ENCODE data around the gene EFNB3. TPM values are rescaled to one million over a fixed set of nuclear protein-coding genes. Genes with fewer than 3 reads are reported as not detected.

EFNB3 gene
- total RNA-seq, 4 donors from 2014 or later: 5.4 to 8.5 (median 7.6) TPM

- no peak overlapping the region for H3K4me3 ChIP-seq (ENCODE audit: low read depth, poor library complexity, severe bottlenecking)
- intact Hi-C loops (cut with DNase I; ENCODE audit: low total_unique reads): no loop called here
- DNase-seq (ENCODE audit: low spot score in 2 of 2): no peak
- TF ChIP-seq CTCF (IDR thresholded peaks at IDR 0.05) (no peak), POLR2A (IDR thresholded peaks at IDR 0.05) (no peak)
- WGBS, 2 donors: 77 to 78% methylated on average over 5 of the region's 5 CpGs
Measured at GRCh38 chr17:7737601-7738000, 32.6 kb downstream of the EFNB3 start.

GRCh38 chr17:7739746-7740145, 34.7 kb downstream of the EFNB3 start:
- H3K4me3 ChIP-seq (ENCODE audit: low read depth, poor library complexity, severe bottlenecking): no peak overlapping the region
- WGBS, 2 donors: 37 to 40% methylated on average over 14 of the region's 14 CpGs
- no peak for DNase-seq (ENCODE audit: low spot score in 2 of 2)
- no peak for TF ChIP-seq CTCF (IDR thresholded peaks at IDR 0.05)
- no peak for TF ChIP-seq POLR2A (IDR thresholded peaks at IDR 0.05)
- intact Hi-C loops (cut with DNase I; ENCODE audit: low total_unique reads): loop anchor here (5.0 to 10.0 kb wide), 2 partner anchors 75 to 253 kb away; no protein-coding TSS in a partner anchor

- intact Hi-C loops (cut with DNase I; ENCODE audit: low total_unique reads): loop anchor here (5.0 to 10.0 kb wide), 2 partner anchors 74 to 252 kb away; no protein-coding TSS in a partner anchor
- 63 to 71% methylated on average over 42 of the region's 42 CpGs for WGBS, 2 donors
- no peak overlapping the region for H3K4me3 ChIP-seq (ENCODE audit: low read depth, poor library complexity, severe bottlenecking)
- TF ChIP-seq POLR2A (IDR thresholded peaks at IDR 0.05): no peak
- TF ChIP-seq CTCF (IDR thresholded peaks at IDR 0.05): no peak
- DNase-seq (ENCODE audit: low spot score in 2 of 2): no peak
Measured at GRCh38 chr17:7740481-7741001, 35.5 kb downstream of the EFNB3 start.

GRCh38 chr17:7742729-7743128, 37.7 kb downstream of the EFNB3 start:
- intact Hi-C loops (cut with DNase I; ENCODE audit: low total_unique reads): loop anchor here (5.0 to 10.0 kb wide), 2 partner anchors 72 to 250 kb away; no protein-coding TSS in a partner anchor
- no peak for DNase-seq (ENCODE audit: low spot score in 2 of 2)
- no peak for TF ChIP-seq CTCF (IDR thresholded peaks at IDR 0.05)
- TF ChIP-seq POLR2A (IDR thresholded peaks at IDR 0.05): no peak
- no peak overlapping the region for H3K4me3 ChIP-seq (ENCODE audit: low read depth, poor library complexity, severe bottlenecking)
- 74 to 83% methylated on average over 10 of the region's 10 CpGs for WGBS, 2 donors

DNA sequence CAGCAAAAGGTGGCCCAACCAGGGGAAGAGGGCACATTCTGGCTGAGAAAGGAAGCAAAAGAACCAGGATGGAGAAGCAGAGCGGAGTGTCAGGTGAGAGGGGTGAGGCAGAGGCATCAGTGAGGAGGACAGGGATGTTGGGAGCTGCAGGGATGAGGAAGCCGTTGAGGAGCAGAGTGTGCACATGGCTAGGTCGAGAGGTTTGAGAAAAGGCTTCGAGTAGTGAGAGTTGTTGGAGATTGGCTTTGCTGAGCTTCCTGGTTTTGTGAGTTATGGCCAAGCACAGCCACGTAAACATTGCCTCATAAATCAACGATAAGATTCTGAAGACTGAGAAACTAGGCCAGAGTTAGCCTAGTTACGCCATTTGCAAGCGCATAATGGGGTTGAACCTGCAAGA, 39.4 kb downstream of the EFNB3 start:
- intact Hi-C loops (cut with DNase I; ENCODE audit: low total_unique reads): loop anchor here (5.0 to 10.0 kb wide), 2 partner anchors 70 to 248 kb away; no protein-coding TSS in a partner anchor
- 68 to 73% methylated on average over 8 of the region's 8 CpGs for WGBS, 2 donors
- no peak for DNase-seq (ENCODE audit: low spot score in 2 of 2)
- no peak overlapping the region for H3K4me3 ChIP-seq (ENCODE audit: low read depth, poor library complexity, severe bottlenecking)
- TF ChIP-seq CTCF (IDR thresholded peaks at IDR 0.05): no peak
- no peak for TF ChIP-seq POLR2A (IDR thresholded peaks at IDR 0.05)
